ENCODE measurements around the gene ISM1.

ISM1 gene

DNA sequence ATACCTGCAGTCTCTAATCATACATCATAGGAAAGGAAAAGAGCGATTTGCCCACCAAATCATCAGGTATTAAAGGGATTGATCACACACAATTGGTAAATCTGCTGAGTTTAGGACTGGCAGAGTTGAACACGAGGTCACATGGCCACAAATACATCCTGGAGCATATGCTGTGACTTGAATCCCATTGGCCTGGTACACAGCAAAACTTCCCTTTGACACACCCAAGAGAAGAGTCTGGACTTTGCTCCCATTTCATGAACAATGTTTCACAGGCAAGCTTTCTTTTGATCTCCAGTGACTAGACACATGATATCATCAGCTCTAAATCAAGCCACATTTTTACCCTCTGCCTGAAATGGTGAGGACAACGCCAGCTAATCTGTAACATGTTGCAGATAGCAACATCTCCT lies 117.9 kb downstream of the ISM1 start:
- DNase-seq, result no peak
- intact Hi-C loops (cut with DNase I), result no loop called here

- intact Hi-C loops (cut with DNase I), result no loop called here
- no peak for DNase-seq
Observed at GRCh38 chr20:13340088-13340487, 119.0 kb downstream of the ISM1 start.

- intact Hi-C loops (cut with DNase I), result no loop called here
- no peak for DNase-seq
Observed at GRCh38 chr20:13341737-13342393, 120.8 kb downstream of the ISM1 start.

- intact Hi-C loops (cut with DNase I), result no loop called here
- peak in 2 of 10 donors; percentile 58 to 77 for DNase-seq
Observed at GRCh38 chr20:13342469-13343242, 121.6 kb downstream of the ISM1 start.

DNA sequence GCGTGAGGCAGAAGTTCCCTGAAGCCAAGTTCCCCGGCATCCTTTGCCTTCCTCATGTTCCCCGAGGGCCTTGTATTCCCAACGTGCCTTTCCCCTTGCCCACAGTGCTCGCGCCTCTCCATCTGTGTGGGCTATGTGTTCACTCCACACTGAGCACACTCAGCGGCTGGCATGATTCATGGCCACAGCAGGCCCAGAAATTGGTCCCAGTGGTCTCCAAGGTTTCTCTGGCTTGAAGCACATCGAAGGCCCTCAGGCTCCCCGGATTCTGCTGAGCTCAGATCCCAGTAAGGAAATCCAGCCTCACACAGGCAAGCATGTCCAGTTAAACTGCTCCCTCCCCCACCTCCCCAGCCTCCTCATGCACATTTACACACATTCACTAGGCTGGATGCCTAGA lies 123.6 kb downstream of the ISM1 start:
- DNase-seq, result peak in 3 of 10 donors; percentile 55 to 70 (median 68)
- intact Hi-C loops (cut with DNase I), result no loop called here

DNA sequence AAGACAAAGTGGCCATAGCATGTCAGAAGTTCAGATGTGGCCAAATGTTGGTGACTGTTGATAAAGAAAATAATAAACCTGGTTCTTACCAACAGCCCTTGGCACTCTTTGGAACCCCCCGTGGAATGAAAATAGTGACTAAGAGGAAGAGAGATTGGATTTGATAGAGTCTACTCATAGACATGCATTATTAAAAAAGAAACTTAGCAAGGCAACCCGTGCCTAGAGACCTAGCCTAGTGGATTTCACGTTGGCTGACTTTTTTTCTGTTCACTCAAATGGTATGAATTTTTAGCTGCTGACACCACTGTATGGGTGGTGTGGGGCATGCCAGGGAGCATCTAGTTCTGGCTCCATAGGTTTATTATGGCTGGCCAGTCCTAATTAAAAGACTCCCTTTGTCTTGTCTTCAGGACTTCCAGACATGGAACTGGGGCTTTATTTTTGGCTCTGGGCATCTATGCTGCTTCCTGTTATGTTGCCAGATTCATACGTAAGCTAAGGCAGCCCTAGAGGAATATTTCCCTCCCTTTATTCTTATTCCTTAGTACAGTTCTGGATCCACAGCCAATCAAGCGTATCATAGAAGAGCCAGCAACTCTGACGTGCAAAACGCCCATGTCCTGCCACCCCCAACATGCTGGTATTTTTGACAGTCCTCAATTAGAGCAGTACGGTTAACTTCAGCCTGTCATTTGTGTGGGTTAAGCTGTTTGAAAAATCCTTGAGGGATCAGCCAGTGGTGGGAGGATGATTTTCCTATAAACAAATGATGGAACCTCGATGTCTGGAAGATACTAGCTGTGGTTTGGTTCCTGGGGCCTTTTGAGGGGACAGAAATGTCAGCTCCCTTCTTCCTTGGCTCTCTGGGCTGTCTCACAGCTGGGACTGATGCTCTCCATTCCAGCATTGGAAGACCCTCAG lies 127.5 kb downstream of the ISM1 start:
- no peak for DNase-seq
- intact Hi-C loops (cut with DNase I), result no loop called here

- no peak for DNase-seq
- intact Hi-C loops (cut with DNase I), result no loop called here
Observed at GRCh38 chr20:13349235-13349604, 128.1 kb downstream of the ISM1 start.
